ENCODE measurements around the gene AIPL1. TPM values are rescaled to one million over a fixed set of nuclear protein-coding genes. Genes with fewer than 3 reads are reported as not detected.

The AIPL1 gene
- total and polyA plus RNA-seq, 2 of the 13 experiments (the other 11 are each of a cell fraction or from before 2014, with no cell fraction given): not detected

GRCh38 chr17:6435968-6436367 is 1.0 kb upstream of the AIPL1 start:
- H4K20me1 ChIP-seq (ENCODE audit: insufficient read depth, low read length): no peaks in the 10 kb centered on the region
- intact Hi-C loops (cut with micrococcal nuclease; ENCODE audit: unreplicated experiment) (loop anchor here (5.0 kb wide), 1 partner anchor 849 kb away; no protein-coding TSS in a partner anchor), in situ Hi-C loops (cut with HindIII; ENCODE audit: extremely low pct_ligation_motif_present, low pct_unique_long_range_greater_than_20kb) (no loop called here)
- TF ChIP-seq SMC3 (IDR thresholded peaks at IDR 0.05; ENCODE audit: low read length): peak; percentile 67
- TF ChIP-seq STAG1 (CRISPR knock-in tag; IDR thresholded peaks at IDR 0.05): peak; percentile 84
- peak; percentile 43; the same call in 1 of the 2 replicates for TF ChIP-seq RAD21 (CRISPR knock-in tag; IDR thresholded peaks at IDR 0.05)
- TF ChIP-seq XRCC5 (optimal IDR thresholded peaks at IDR 0.05; ENCODE audit: low read length): peak; percentile 21
- no peak for TF ChIP-seq ZFY (CRISPR knock-in tag; IDR thresholded peaks at IDR 0.05)
- 0 out of 2 replicates have a peak, but pooled peaks have one; percentile 25 for TF ChIP-seq NFKBIZ (CRISPR knock-in tag; IDR thresholded peaks at IDR 0.05)
- TF ChIP-seq ZNF274 (CRISPR knock-in tag; IDR thresholded peaks at IDR 0.05): no peak
- peak; percentile 87 for TF ChIP-seq CTCF (CRISPR knock-in tag; IDR thresholded peaks at IDR 0.05)
- peak; percentile 13; the same call in 1 of the 2 replicates for TF ChIP-seq ZNF574 (CRISPR knock-in tag; IDR thresholded peaks at IDR 0.05)
- POLR2A ChIA-PET: no interaction called here
- H3K4me3 ChIP-seq (replicated peaks in 1 of 3; ENCODE audit: insufficient read depth in 1 of 3, low read depth in 2 of 3, low read length in 3 of 3): no peak overlapping the region
- H3K4me1 ChIP-seq (ENCODE audit: insufficient read depth, low read length): peaks cover 18% of the 10 kb centered on the region
- no peak overlapping the region for H3K27ac ChIP-seq (ENCODE audit: extremely low read length, insufficient read depth, low read length)
- peaks cover 7% of the 10 kb centered on the region; the same call in 1 of the 2 replicates for H3K9me3 ChIP-seq (ENCODE audit: low read length)
- peaks cover 2 to 7% of the 10 kb centered on the region in 2 experiments; a peak in 2 of 5 replicates for H3K27me3 ChIP-seq (ENCODE audit: control insufficient read depth in 1 of 2, insufficient read depth in 2 of 2, low read length in 2 of 2)
- no peak overlapping the region for H3K4me2 ChIP-seq (ENCODE audit: low read depth, low read length)
- FAIRE-seq (peak; percentile 83), DNase-seq (ENCODE audit: low spot score) (peak; percentile 34), ATAC-seq (peak; percentile 95)
- no TSS peak for BruUV-seq (replicated peaks)
- no peaks in the 10 kb centered on the region for H3K36me3 ChIP-seq (replicated peaks in 1 of 2; ENCODE audit: control insufficient read depth in 1 of 2, insufficient read depth in 2 of 2, low read length in 2 of 2)
- WGBS (ENCODE audit: low lambda C conversion rate): 24% methylated on average over 5 of the region's 9 CpGs
- CTCF ChIA-PET (ENCODE audit: low intra/inter-chr PET ratio, low total read pairs): interaction anchor here (1.1 to 1.3 kb wide), 3 partner anchors 14 to 848 kb away, joined by 3 to 5 read pairs (median 4); no protein-coding TSS in a partner anchor
- H3K9ac ChIP-seq (ENCODE audit: insufficient read depth, low read depth, low read length): no peak overlapping the region
- H2AFZ ChIP-seq (ENCODE audit: low read length): no peak overlapping the region
- H3K79me2 ChIP-seq (ENCODE audit: insufficient read depth, low read length): no peaks in the 10 kb centered on the region
